Measurements from ENCODE around the gene NCOA7.

The NCOA7 gene

GRCh38 chr6:125811259-125811658 is 20.5 kb downstream of the NCOA7 start:
- no peak for DNase-seq (ENCODE audit: low read depth, low spot score)

GRCh38 chr6:125812394-125813292 is 21.9 kb downstream of the NCOA7 start:
- DNase-seq (ENCODE audit: low read depth, low spot score), result peak; percentile 63

- DNase-seq (ENCODE audit: low read depth, low spot score), result no peak
These were observed 23.7 kb downstream of the NCOA7 start for GRCh38 chr6:125814481-125814880.

GRCh38 chr6:125815080-125815910 is 24.5 kb downstream of the NCOA7 start:
- no peak for DNase-seq (ENCODE audit: low read depth, low spot score)

- DNase-seq (ENCODE audit: low read depth, low spot score), result no peak
These were observed 26.1 kb downstream of the NCOA7 start for GRCh38 chr6:125816828-125817280.

- DNase-seq (ENCODE audit: low read depth, low spot score), result no peak
These were observed 27.5 kb downstream of the NCOA7 start for GRCh38 chr6:125818225-125818657.

GRCh38 chr6:125818772-125819260 is 28.1 kb downstream of the NCOA7 start:
- DNase-seq (ENCODE audit: low read depth, low spot score), result no peak

- DNase-seq (ENCODE audit: low read depth, low spot score), result no peak
These were observed 29.0 kb downstream of the NCOA7 start for GRCh38 chr6:125819535-125820326.

GRCh38 chr6:125821825-125822281 is 31.1 kb downstream of the NCOA7 start:
- no peak for DNase-seq (ENCODE audit: low read depth, low spot score)

GRCh38 chr6:125823180-125823579 is 32.4 kb downstream of the NCOA7 start:
- no peak for DNase-seq (ENCODE audit: low read depth, low spot score)

GRCh38 chr6:125824946-125825771 is 34.4 kb downstream of the NCOA7 start:
- no peak for DNase-seq (ENCODE audit: low read depth, low spot score)

GRCh38 chr6:125826695-125827463 is 36.1 kb downstream of the NCOA7 start:
- no peak for DNase-seq (ENCODE audit: low read depth, low spot score)

GRCh38 chr6:125827788-125828320 is 37.1 kb downstream of the NCOA7 start:
- DNase-seq (ENCODE audit: low read depth, low spot score), result no peak

GRCh38 chr6:125828476-125829039 is 37.8 kb downstream of the NCOA7 start:
- DNase-seq (ENCODE audit: low read depth, low spot score), result no peak

- DNase-seq (ENCODE audit: low read depth, low spot score), result no peak
These were observed 38.7 kb downstream of the NCOA7 start for GRCh38 chr6:125829433-125829832.

GRCh38 chr6:125831659-125832058 is 40.9 kb downstream of the NCOA7 start:
- DNase-seq (ENCODE audit: low read depth, low spot score), result no peak

- no peak for DNase-seq (ENCODE audit: low read depth, low spot score)
These were observed 41.8 kb downstream of the NCOA7 start for GRCh38 chr6:125832391-125833117.

GRCh38 chr6:125834348-125834747 is 43.6 kb downstream of the NCOA7 start:
- no peak for DNase-seq (ENCODE audit: low read depth, low spot score)
